Measurements from ENCODE around the gene F11R. TPM values are rescaled to one million over a fixed set of nuclear protein-coding genes. Genes with fewer than 3 reads are reported as not detected.
"Not testable (repeated sequence)": the region's sequence is repeated elsewhere in the genome, so short reads cannot be mapped to it uniquely, and the experiment has no call there.

Gene F11R
- total and polyA plus RNA-seq, 8 donors = 76.9 to 164 (median 100) TPM

DNA sequence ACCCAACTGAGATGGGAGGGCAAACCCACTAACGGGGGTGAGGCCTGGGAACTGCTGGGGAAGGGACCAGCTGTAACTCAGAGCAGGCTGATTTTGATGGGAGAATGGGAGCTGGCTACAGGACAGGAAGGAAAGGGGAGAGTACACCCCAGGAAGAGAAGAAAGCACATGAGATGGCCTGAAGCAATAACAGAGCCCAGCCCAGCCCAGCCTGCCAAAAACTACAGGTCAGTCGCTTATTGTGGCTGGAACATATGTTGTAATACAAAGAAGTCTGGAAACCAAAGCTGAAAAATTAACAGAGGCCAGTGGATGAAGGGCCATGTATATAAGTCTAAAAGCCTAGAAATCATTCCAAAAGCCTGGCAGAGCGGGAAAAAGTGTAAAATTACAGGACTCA, 67.9 kb downstream of the F11R start:
- Histone ChIP-seq H3K4me3 (no peak overlapping the region), H3K36me3 (no peaks in the 10 kb centered on the region), H3K27me3 (no peaks in the 10 kb centered on the region), H3K9me3 (no peaks in the 10 kb centered on the region), H3K4me1 (no peaks in the 10 kb centered on the region), H3K27ac (no peak overlapping the region)
- TF ChIP-seq, protein P1, sequence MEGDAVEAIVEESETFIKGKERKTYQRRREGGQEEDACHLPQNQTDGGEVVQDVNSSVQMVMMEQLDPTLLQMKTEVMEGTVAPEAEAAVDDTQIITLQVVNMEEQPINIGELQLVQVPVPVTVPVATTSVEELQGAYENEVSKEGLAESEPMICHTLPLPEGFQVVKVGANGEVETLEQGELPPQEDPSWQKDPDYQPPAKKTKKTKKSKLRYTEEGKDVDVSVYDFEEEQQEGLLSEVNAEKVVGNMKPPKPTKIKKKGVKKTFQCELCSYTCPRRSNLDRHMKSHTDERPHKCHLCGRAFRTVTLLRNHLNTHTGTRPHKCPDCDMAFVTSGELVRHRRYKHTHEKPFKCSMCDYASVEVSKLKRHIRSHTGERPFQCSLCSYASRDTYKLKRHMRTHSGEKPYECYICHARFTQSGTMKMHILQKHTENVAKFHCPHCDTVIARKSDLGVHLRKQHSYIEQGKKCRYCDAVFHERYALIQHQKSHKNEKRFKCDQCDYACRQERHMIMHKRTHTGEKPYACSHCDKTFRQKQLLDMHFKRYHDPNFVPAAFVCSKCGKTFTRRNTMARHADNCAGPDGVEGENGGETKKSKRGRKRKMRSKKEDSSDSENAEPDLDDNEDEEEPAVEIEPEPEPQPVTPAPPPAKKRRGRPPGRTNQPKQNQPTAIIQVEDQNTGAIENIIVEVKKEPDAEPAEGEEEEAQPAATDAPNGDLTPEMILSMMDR (IDR thresholded peaks at IDR 0.05) = no peak
- intact Hi-C loops (cut with DNase I) = loop anchor here in 1 of 2 donors (5.0 kb wide), 1 partner anchor 116 kb away; no protein-coding TSS in a partner anchor
- DNase-seq (no peak), ATAC-seq (no peak)

- no peaks in the 10 kb centered on the region for H3K9me3 ChIP-seq
- TF ChIP-seq, protein P1 (IDR thresholded peaks at IDR 0.05) = no peak
- H3K27me3 ChIP-seq = no peaks in the 10 kb centered on the region
- intact Hi-C loops (cut with DNase I) = loop anchor here in 1 of 2 donors (5.0 kb wide), 1 partner anchor 115 kb away; no protein-coding TSS in a partner anchor
- no peaks in the 10 kb centered on the region for H3K4me1 ChIP-seq
- no peak for DNase-seq
- no peak for ATAC-seq
- no peak overlapping the region for H3K4me3 ChIP-seq
- no peaks in the 10 kb centered on the region for H3K36me3 ChIP-seq
- H3K27ac ChIP-seq = no peak overlapping the region
Observed at GRCh38 chr1:160952129-160952510, 68.8 kb downstream of the F11R start.

DNA sequence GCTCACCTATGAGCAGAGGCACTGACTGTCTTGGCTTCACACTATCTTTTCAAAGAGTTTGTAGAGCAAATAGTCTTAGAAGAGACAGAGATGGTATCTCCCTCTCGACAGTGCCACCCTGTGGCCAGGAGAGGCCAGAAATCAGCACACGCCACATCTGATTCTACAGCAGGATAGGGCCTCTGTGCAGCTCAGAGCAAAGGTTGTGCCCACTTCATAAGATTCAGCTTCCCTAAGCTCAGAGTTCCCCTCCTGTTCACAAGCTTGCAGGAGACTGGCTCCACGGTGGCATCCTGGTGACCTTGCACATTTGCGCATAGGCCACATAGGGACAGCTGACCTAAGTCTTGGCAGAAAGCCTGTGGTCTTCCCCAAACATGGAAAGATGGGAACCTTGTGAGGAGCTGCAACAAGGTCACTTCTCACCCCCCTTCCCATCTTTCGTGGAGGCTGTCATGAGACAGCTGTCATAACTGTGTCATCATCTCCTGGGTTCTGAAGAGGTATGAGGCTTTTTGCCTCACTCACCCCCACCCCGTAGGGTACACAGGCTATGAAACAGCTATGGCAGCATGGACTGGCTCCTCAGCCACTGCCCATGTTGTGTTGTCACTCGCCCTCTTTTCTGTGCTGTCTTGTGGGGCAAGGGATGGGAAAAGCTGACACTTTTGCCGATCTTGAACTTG, 69.4 kb downstream of the F11R start:
- DNase-seq (peak; percentile 25 to 83 (median 60)), ATAC-seq (peak; percentile 96)
- intact Hi-C loops (cut with DNase I) = loop anchor here in 1 of 2 donors (5.0 kb wide), 1 partner anchor 114 kb away; no protein-coding TSS in a partner anchor
- Histone ChIP-seq H3K9me3 (no peaks in the 10 kb centered on the region), H3K4me1 (no peaks in the 10 kb centered on the region), H3K4me3 (no peak overlapping the region), H3K27ac (no peak overlapping the region), H3K27me3 (peaks cover 0 to under 1% of the 10 kb centered on the region in 2 donors), H3K36me3 (no peaks in the 10 kb centered on the region)
- TF ChIP-seq, protein P1 (IDR thresholded peaks at IDR 0.05) = peak; percentile 64 to 71

DNA sequence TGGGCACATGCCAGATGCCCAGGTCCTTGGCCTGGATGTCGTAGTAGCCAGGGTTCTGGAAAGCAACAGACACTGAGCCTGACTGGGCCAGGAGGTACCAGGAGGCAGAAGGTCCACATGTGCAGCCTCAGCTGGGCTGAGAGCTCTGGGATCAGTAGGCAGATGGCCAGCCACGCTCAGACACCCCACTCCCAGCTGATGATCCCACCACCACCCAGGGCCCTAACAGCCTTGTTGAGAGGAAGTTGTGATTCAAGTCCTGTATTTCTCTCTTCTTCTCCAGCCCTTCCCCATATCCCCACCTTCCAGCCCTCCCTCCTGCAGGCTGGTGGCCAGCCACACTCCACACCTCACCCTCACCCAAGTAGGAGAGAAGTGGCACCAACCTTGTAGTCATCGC, 70.3 kb downstream of the F11R start:
- no peak overlapping the region for H3K4me3 ChIP-seq
- H3K27ac ChIP-seq = no peak overlapping the region

GRCh38 chr1:160949881-160950280, 71.1 kb downstream of the F11R start:
- TF ChIP-seq, protein P1 (IDR thresholded peaks at IDR 0.05) = no peak
- intact Hi-C loops (cut with DNase I) = loop anchor here in 1 of 2 donors (5.0 kb wide), 1 partner anchor 113 kb away; no protein-coding TSS in a partner anchor

More for the DNA sequence above, 70.3 kb downstream of the F11R start:
- no peak for DNase-seq
- TF ChIP-seq, protein P1 (IDR thresholded peaks at IDR 0.05) = no peak
- no peaks in the 10 kb centered on the region for H3K36me3 ChIP-seq
- intact Hi-C loops (cut with DNase I) = loop anchor here in 1 of 2 donors (5.0 kb wide), 1 partner anchor 113 kb away; no protein-coding TSS in a partner anchor
- peaks cover 0 to 9% of the 10 kb centered on the region in 2 donors for H3K27me3 ChIP-seq
- H3K4me1 ChIP-seq = no peaks in the 10 kb centered on the region
- ATAC-seq = no peak
- H3K9me3 ChIP-seq = no peaks in the 10 kb centered on the region

GRCh38 chr1:160949216-160949880, 71.6 kb downstream of the F11R start:
- peaks cover 0 to 14% of the 10 kb centered on the region in 2 donors for H3K27me3 ChIP-seq
- H3K4me3 ChIP-seq; intact Hi-C loops (cut with DNase I); H3K27ac ChIP-seq; H3K9me3 ChIP-seq; DNase-seq; H3K4me1 ChIP-seq; ATAC-seq; H3K36me3 ChIP-seq: not testable (repeated sequence)

More at GRCh38 chr1:160949881-160950280, 71.1 kb downstream of the F11R start:
- H3K4me1 ChIP-seq = no peaks in the 10 kb centered on the region
- DNase-seq (no peak), ATAC-seq (no peak)
- H3K36me3 ChIP-seq = no peaks in the 10 kb centered on the region
- H3K4me3 ChIP-seq = no peak overlapping the region
- H3K9me3 ChIP-seq = no peaks in the 10 kb centered on the region
- H3K27me3 ChIP-seq = peaks cover 0 to 14% of the 10 kb centered on the region in 2 donors
- no peak overlapping the region for H3K27ac ChIP-seq

DNA sequence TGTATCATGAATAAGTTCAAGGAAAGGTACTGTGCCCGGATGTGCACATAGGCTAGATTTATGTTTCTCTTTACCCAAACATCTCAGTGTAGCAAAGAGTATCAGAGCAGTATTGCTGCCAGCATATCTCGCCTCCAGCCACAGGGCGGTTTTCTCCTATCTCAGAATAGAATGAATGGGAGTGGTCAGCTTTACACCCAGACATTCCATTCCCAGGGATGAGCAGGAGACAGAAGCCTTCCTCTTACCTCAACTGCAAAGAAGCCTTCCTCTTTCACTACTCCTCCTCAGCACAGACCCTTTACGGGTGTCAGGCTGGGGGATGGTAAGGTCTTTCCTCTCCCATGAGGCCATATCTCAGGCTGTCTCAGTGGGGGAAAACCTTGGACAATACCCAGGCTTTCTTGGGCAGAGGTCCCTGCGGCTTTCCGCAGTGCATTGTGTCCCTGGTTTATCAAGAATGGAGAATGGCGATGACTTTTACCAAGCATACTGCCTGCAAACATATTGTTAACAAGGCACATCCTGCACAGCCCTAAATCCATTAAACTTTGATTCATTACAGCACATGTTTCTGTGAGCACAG, 73.7 kb downstream of the F11R start:
- DNase-seq; H3K36me3 ChIP-seq; intact Hi-C loops (cut with DNase I); H3K4me3 ChIP-seq; H3K9me3 ChIP-seq; H3K4me1 ChIP-seq; ATAC-seq; H3K27ac ChIP-seq: not testable (repeated sequence)
- peaks cover 0 to 14% of the 10 kb centered on the region in 2 donors for H3K27me3 ChIP-seq

Measured in left lung (tissue), 10 donors.